SU-DHL-6 (cell line): ENCODE results near the gene MCM3.

ENCODE experiments used
- CTCF ChIP-seq: fragments of 200-600 bp; sonication (generic); IDR thresholded peaks from one replicate; pipeline ENCODE4 v1.5.1; 2017; ENCODE audit warnings: antibody characterized with exemption, mild to moderate bottlenecking, low read length, moderate library complexity; ENCODE audit not compliant: insufficient read depth, poor library complexity, severe bottlenecking
- EZH2phosphoT487 ChIP-seq: fragments of 200-600 bp; sonication (generic), shearing (Covaris generic); conservative IDR thresholded peaks from 2 replicates; pipeline ENCODE4 v1.6.1; 2018; ENCODE audit warnings: mild to moderate bottlenecking, antibody characterized with exemption, low read length, moderate library complexity, mixed read lengths

- TF ChIP-seq CTCF, result no peak
- no peak for TF ChIP-seq EZH2phosphoT487
Measured at GRCh38 chr6:52251113-52251512, 33.4 kb downstream of the MCM3 start.
